ENCODE data around the gene HS2ST1.

DNA sequence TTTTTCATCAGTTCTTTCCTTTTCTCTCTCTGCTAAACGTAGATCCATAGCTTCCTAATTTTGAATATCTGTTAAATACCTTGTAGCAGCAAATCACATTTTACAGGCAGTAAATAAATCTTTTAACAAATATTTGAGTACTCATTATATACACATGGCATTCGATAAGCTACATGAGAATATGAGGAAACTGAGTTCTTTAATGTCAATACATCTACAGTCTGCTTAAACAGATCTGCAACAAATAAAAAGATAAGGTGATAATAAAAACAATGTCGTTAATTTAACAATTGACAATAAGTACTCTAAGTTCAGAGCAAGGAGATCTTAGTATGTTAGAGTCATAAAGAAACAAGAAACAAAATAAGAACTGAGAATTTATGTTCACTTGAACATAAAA lies 43.4 kb upstream of the HS2ST1 start:
- TF ChIP-seq, protein P1, sequence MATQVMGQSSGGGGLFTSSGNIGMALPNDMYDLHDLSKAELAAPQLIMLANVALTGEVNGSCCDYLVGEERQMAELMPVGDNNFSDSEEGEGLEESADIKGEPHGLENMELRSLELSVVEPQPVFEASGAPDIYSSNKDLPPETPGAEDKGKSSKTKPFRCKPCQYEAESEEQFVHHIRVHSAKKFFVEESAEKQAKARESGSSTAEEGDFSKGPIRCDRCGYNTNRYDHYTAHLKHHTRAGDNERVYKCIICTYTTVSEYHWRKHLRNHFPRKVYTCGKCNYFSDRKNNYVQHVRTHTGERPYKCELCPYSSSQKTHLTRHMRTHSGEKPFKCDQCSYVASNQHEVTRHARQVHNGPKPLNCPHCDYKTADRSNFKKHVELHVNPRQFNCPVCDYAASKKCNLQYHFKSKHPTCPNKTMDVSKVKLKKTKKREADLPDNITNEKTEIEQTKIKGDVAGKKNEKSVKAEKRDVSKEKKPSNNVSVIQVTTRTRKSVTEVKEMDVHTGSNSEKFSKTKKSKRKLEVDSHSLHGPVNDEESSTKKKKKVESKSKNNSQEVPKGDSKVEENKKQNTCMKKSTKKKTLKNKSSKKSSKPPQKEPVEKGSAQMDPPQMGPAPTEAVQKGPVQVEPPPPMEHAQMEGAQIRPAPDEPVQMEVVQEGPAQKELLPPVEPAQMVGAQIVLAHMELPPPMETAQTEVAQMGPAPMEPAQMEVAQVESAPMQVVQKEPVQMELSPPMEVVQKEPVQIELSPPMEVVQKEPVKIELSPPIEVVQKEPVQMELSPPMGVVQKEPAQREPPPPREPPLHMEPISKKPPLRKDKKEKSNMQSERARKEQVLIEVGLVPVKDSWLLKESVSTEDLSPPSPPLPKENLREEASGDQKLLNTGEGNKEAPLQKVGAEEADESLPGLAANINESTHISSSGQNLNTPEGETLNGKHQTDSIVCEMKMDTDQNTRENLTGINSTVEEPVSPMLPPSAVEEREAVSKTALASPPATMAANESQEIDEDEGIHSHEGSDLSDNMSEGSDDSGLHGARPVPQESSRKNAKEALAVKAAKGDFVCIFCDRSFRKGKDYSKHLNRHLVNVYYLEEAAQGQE (IDR thresholded peaks at IDR 0.05): no peak
- TF ChIP-seq YY1 (IDR thresholded peaks at IDR 0.05) (no peak), TAF1 (conservative IDR thresholded peaks at IDR 0.05) (no peak), RAD21 (IDR thresholded peaks at IDR 0.05) (no peak), FOXA1 (IDR thresholded peaks at IDR 0.05) (no peak), RXRA (IDR thresholded peaks at IDR 0.05) (no peak), GABPA (IDR thresholded peaks at IDR 0.05 in 1 of 2, conservative IDR thresholded peaks at IDR 0.05 in 1 of 2) (no peak), SP1 (IDR thresholded peaks at IDR 0.05) (no peak), EGR1 (IDR thresholded peaks at IDR 0.05; ENCODE audit: low read depth in 2 of 2) (no peak)
- TF ChIP-seq, protein P2, sequence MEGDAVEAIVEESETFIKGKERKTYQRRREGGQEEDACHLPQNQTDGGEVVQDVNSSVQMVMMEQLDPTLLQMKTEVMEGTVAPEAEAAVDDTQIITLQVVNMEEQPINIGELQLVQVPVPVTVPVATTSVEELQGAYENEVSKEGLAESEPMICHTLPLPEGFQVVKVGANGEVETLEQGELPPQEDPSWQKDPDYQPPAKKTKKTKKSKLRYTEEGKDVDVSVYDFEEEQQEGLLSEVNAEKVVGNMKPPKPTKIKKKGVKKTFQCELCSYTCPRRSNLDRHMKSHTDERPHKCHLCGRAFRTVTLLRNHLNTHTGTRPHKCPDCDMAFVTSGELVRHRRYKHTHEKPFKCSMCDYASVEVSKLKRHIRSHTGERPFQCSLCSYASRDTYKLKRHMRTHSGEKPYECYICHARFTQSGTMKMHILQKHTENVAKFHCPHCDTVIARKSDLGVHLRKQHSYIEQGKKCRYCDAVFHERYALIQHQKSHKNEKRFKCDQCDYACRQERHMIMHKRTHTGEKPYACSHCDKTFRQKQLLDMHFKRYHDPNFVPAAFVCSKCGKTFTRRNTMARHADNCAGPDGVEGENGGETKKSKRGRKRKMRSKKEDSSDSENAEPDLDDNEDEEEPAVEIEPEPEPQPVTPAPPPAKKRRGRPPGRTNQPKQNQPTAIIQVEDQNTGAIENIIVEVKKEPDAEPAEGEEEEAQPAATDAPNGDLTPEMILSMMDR (IDR thresholded peaks at IDR 0.05; ENCODE audit: low read depth, low read length, missing input control): no peak
- TF ChIP-seq, protein P3, sequence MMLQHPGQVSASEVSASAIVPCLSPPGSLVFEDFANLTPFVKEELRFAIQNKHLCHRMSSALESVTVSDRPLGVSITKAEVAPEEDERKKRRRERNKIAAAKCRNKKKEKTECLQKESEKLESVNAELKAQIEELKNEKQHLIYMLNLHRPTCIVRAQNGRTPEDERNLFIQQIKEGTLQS (IDR thresholded peaks at IDR 0.05): no peak
- TF ChIP-seq, protein P4, sequence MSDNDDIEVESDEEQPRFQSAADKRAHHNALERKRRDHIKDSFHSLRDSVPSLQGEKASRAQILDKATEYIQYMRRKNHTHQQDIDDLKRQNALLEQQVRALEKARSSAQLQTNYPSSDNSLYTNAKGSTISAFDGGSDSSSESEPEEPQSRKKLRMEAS (IDR thresholded peaks at IDR 0.05): no peak

Data from liver (tissue), 3 donors.